ENCODE measurements around the gene ACTL7A.

Gene ACTL7A

GRCh38 chr9:108859459-108860114 lies 2.5 kb upstream of the ACTL7A start:
- H4K20me1 ChIP-seq (ENCODE audit: insufficient read depth) = no peaks in the 10 kb centered on the region
- no peak overlapping the region for H3K9ac ChIP-seq
- H3K36me3 ChIP-seq (ENCODE audit: insufficient read depth) = no peaks in the 10 kb centered on the region
- no peak overlapping the region for H3K27ac ChIP-seq
- H3K27me3 ChIP-seq (ENCODE audit: insufficient read depth, low read depth) = no peaks in the 10 kb centered on the region
- H2AFZ ChIP-seq (ENCODE audit: low read depth) = no peak overlapping the region
- no peaks in the 10 kb centered on the region for H3K79me2 ChIP-seq (ENCODE audit: insufficient read depth, low read depth)
- no peaks in the 10 kb centered on the region for H3K4me1 ChIP-seq (ENCODE audit: low read depth, poor library complexity, severe bottlenecking)
- no peak for TF ChIP-seq CTCF (conservative IDR thresholded peaks at IDR 0.05; ENCODE audit: low read depth, low read length)
- H3K4me2 ChIP-seq = no peak overlapping the region
- H3K4me3 ChIP-seq (IDR thresholded peaks at IDR 0.05; ENCODE audit: insufficient read depth, low read depth, low read length) = no peak overlapping the region

GRCh38 chr9:108860354-108860753 lies 1.7 kb upstream of the ACTL7A start:
- H3K9ac ChIP-seq = no peak overlapping the region
- no peaks in the 10 kb centered on the region for H3K36me3 ChIP-seq (ENCODE audit: insufficient read depth)
- TF ChIP-seq CTCF (conservative IDR thresholded peaks at IDR 0.05; ENCODE audit: low read depth, low read length) = no peak
- H3K4me2 ChIP-seq = no peak overlapping the region
- H2AFZ ChIP-seq (ENCODE audit: low read depth) = no peak overlapping the region
- H3K27ac ChIP-seq = no peak overlapping the region
- no peaks in the 10 kb centered on the region for H3K79me2 ChIP-seq (ENCODE audit: insufficient read depth, low read depth)
- no peak overlapping the region for H3K4me3 ChIP-seq (IDR thresholded peaks at IDR 0.05; ENCODE audit: insufficient read depth, low read depth, low read length)
- no peaks in the 10 kb centered on the region for H4K20me1 ChIP-seq (ENCODE audit: insufficient read depth)
- H3K4me1 ChIP-seq (ENCODE audit: low read depth, poor library complexity, severe bottlenecking) = no peaks in the 10 kb centered on the region
- H3K27me3 ChIP-seq (ENCODE audit: insufficient read depth, low read depth) = no peaks in the 10 kb centered on the region

- no peak for TF ChIP-seq CTCF (conservative IDR thresholded peaks at IDR 0.05; ENCODE audit: low read depth, low read length)
- H3K9ac ChIP-seq = no peak overlapping the region
- H3K4me1 ChIP-seq (ENCODE audit: low read depth, poor library complexity, severe bottlenecking) = no peaks in the 10 kb centered on the region
- H3K27ac ChIP-seq = no peak overlapping the region
- H2AFZ ChIP-seq (ENCODE audit: low read depth) = no peak overlapping the region
- no peaks in the 10 kb centered on the region for H3K79me2 ChIP-seq (ENCODE audit: insufficient read depth, low read depth)
- no peaks in the 10 kb centered on the region for H3K27me3 ChIP-seq (ENCODE audit: insufficient read depth, low read depth)
- no peak overlapping the region for H3K4me3 ChIP-seq (IDR thresholded peaks at IDR 0.05; ENCODE audit: insufficient read depth, low read depth, low read length)
- no peaks in the 10 kb centered on the region for H3K36me3 ChIP-seq (ENCODE audit: insufficient read depth)
- H3K4me2 ChIP-seq = no peak overlapping the region
- no peaks in the 10 kb centered on the region for H4K20me1 ChIP-seq (ENCODE audit: insufficient read depth)
These were observed 1.3 kb upstream of the ACTL7A start for GRCh38 chr9:108860764-108861163.

- no peaks in the 10 kb centered on the region for H3K36me3 ChIP-seq (ENCODE audit: insufficient read depth)
- H3K4me3 ChIP-seq (IDR thresholded peaks at IDR 0.05; ENCODE audit: insufficient read depth, low read depth, low read length) = no peak overlapping the region
- no peak for TF ChIP-seq CTCF (conservative IDR thresholded peaks at IDR 0.05; ENCODE audit: low read depth, low read length)
- H3K4me1 ChIP-seq (ENCODE audit: low read depth, poor library complexity, severe bottlenecking) = no peaks in the 10 kb centered on the region
- no peak overlapping the region for H3K27ac ChIP-seq
- no peak overlapping the region for H2AFZ ChIP-seq (ENCODE audit: low read depth)
- no peaks in the 10 kb centered on the region for H4K20me1 ChIP-seq (ENCODE audit: insufficient read depth)
- H3K79me2 ChIP-seq (ENCODE audit: insufficient read depth, low read depth) = no peaks in the 10 kb centered on the region
- H3K9ac ChIP-seq = no peak overlapping the region
- H3K27me3 ChIP-seq (ENCODE audit: insufficient read depth, low read depth) = no peaks in the 10 kb centered on the region
- H3K4me2 ChIP-seq = no peak overlapping the region
These were observed 602 bp upstream of the ACTL7A start for GRCh38 chr9:108861464-108861863.

Data from KMS-11 (cell line).